Measurements from ENCODE around the gene ARMC2. TPM values are rescaled to one million over a fixed set of nuclear protein-coding genes. Genes with fewer than 3 reads are reported as not detected.

Gene ARMC2
- total and polyA plus RNA-seq, 2 of the 8 experiments (the other 6 are each of a cell fraction or from before 2014, with no cell fraction given): 1.6 to 4.4 TPM

DNA sequence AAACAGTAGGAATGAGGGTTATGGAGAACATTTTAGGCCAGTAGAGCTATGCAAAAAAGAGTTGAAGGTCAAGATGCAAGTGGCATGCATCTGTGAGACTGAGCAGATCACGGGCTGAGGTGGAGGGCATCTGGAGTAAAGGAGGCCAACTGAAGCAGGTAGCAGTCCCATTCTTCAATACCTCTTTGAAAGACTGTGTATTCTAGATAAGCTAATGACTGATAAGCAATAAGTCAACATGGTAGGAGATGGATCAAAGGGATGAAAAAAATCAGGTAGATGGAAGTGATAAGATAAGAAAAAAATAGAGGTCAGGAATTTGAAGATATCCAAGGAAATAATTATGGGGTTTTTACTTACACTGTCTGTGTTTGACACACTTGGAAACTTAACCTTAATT lies 55.6 kb downstream of the ARMC2 start (continued):
- no peak for TF ChIP-seq GTF2F1 (IDR thresholded peaks at IDR 0.05; ENCODE audit: borderline replicate concordance, low read depth, low read length)

Data from H1 (cell line).